Neural progenitor cell (in vitro differentiated cells): ENCODE data around the gene BAAT.

Experiments used
- EZH2 ChIP-seq: fragments of 200-600 bp; sonication (generic); IDR thresholded peaks from 2 replicates; pipeline ENCODE4 v1.6.1; 2017; ENCODE audit warnings: antibody characterized with exemption, mild to moderate bottlenecking, moderate library complexity
- EZH2phosphoT487 ChIP-seq: fragments of 200-600 bp; sonication (generic); IDR thresholded peaks from 2 replicates; pipeline ENCODE4 v1.6.1; 2017; ENCODE audit warnings: antibody characterized with exemption
- TF ChIP-seq, protein P1 (sequence below): fragments of 200-600 bp; sonication (generic); IDR thresholded peaks from 2 replicates; pipeline ENCODE4 v1.5.1; 2017; ENCODE audit warnings: antibody characterized with exemption, mild to moderate bottlenecking

DNA sequence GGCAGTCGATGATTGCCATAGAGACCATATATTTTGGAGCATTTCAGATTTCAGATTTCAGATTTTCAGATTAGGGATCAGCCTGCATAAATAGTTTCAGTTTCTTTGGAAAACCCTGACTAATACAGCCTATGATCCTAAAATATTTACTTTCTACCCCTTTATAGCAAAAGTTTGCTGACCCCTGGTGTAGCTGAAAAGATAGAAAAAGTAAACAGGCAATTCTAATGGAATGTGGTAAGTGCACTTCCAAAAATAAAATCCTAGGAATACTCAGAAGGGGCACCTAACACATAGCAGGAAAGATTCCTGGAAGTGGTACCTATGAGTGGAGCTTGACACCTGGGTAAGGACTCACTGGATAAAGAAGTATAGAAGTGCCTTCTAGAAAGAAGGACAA lies 34.5 kb downstream of the BAAT start:
- TF ChIP-seq, protein P1, sequence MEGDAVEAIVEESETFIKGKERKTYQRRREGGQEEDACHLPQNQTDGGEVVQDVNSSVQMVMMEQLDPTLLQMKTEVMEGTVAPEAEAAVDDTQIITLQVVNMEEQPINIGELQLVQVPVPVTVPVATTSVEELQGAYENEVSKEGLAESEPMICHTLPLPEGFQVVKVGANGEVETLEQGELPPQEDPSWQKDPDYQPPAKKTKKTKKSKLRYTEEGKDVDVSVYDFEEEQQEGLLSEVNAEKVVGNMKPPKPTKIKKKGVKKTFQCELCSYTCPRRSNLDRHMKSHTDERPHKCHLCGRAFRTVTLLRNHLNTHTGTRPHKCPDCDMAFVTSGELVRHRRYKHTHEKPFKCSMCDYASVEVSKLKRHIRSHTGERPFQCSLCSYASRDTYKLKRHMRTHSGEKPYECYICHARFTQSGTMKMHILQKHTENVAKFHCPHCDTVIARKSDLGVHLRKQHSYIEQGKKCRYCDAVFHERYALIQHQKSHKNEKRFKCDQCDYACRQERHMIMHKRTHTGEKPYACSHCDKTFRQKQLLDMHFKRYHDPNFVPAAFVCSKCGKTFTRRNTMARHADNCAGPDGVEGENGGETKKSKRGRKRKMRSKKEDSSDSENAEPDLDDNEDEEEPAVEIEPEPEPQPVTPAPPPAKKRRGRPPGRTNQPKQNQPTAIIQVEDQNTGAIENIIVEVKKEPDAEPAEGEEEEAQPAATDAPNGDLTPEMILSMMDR: no peak
- TF ChIP-seq EZH2 (no peak), EZH2phosphoT487 (no peak)
